Right lobe of liver (tissue), 4 donors: ENCODE data around the gene PARD6B.

ENCODE experiments used
- CTCF ChIP-seq, 4 donors: fragments of 200-600 bp in 3 of 4; fragments of 450-650 bp in 1 of 4; IDR thresholded peaks; one replicate each; pipeline versions ENCODE4 v1.5.1 to v1.8.0; 2016 to 2022; ENCODE audit warnings: antibody characterized with exemption in 4 of 4, mild to moderate bottlenecking in 2 of 4
- POLR2A ChIP-seq: fragments of 450-650 bp; IDR thresholded peaks from one replicate; pipeline ENCODE4 v1.6.1; 2017; ENCODE audit warnings: antibody characterized with exemption, mild to moderate bottlenecking
- donor health status: DM: no; HTN: no; CAD: no.
- donor health status: DM: no; HTN: no; CAD: no.
- donor health status: DM: no; HTN: yes; CAD: no.

- TF ChIP-seq CTCF (IDR thresholded peaks at IDR 0.05) = no peak
- no peak for TF ChIP-seq POLR2A
Observed at GRCh38 chr20:50723672-50724071, 7.7 kb upstream of the PARD6B start.
